HepG2 (cell line): Measurements from ENCODE around the gene ASCL2. TPM values are rescaled to one million over a fixed set of nuclear protein-coding genes. Genes with fewer than 3 reads are reported as not detected.

Source experiments
- ATAC-seq: fragments of 200-7000 bp; cut with Tn5 transposase; 3 replicates; pipeline ENCODE4 v1.9.1; 2020; ENCODE audit warnings: mild to moderate bottlenecking, moderate library complexity
- BruUV-seq: library from RNA; stranded (reverse); fragments of 400-500 nt; replicated peaks from 2 replicates; lab custom pipeline; 2021; lab: Mats Ljungman, UMichigan
- CTCF ChIA-PET: fragments of 300-600 bp; formaldehyde crosslinking; extraction: SDS; loops from one replicate; lab custom pipeline; 2021; ENCODE audit warnings: low total read pairs, inconsistent platforms, low intra/inter-chr PET ratio; lab: Yijun Ruan, JAX
- POLR2A ChIA-PET: fragments of 350-600 bp; sonication (Branson Sonifier 250); formaldehyde crosslinking; loops from one replicate; lab custom pipeline; 2020; ENCODE audit warnings: antibody characterized with exemption, inconsistent platforms; lab: Yijun Ruan, JAX
- DNase-seq: peaks from one replicate; pipeline ENCODE4 v3.0.0-alpha.2; 2015; ENCODE audit warnings: low spot score
- FAIRE-seq: peaks from 3 replicates; lab custom pipeline; 2011; peaks lifted over from hg19 to GRCh38; lab: Jason Lieb, UNC
- H2AFZ ChIP-seq: one replicate; pipeline ENCODE4 v1.6.1; 2011; ENCODE audit warnings: low read length, inconsistent platforms
- H3K27ac ChIP-seq: fragments of 300-600 bp; 3 replicates; pipeline ENCODE4 v1.8.0; 2011; ENCODE audit warnings: mixed run types, mild to moderate bottlenecking, mixed read lengths, low read length, inconsistent platforms; ENCODE audit not compliant: insufficient read depth; ENCODE audit errors: extremely low read length
- H3K27me3 ChIP-seq, 2 experiments: fragments of 200-600 bp in 1 of 2; 2 replicates in 1 of 2; 3 replicates in 1 of 2; pipeline versions ENCODE4 v1.6.0 to v1.8.0; 2011; ENCODE audit warnings: low read length in 2 of 2, mild to moderate bottlenecking in 2 of 2, moderate library complexity in 2 of 2, inconsistent platforms in 1 of 2; ENCODE audit not compliant: insufficient read depth in 2 of 2, control insufficient read depth in 1 of 2
- H3K36me3 ChIP-seq, 2 experiments: fragments of 200-600 bp in 1 of 2; replicated peaks in 1 of 2; 2 replicates in 1 of 2; 3 replicates in 1 of 2; pipeline versions ENCODE4 v1.5.1 to v1.8.0; 2011; ENCODE audit warnings: low read length in 2 of 2, inconsistent platforms in 1 of 2; ENCODE audit not compliant: insufficient read depth in 2 of 2, control insufficient read depth in 1 of 2
- H3K4me1 ChIP-seq: 2 replicates; pipeline ENCODE4 v1.5.1; 2012; ENCODE audit warnings: low read length, inconsistent platforms; ENCODE audit not compliant: insufficient read depth
- H3K4me2 ChIP-seq: 2 replicates; pipeline ENCODE4 v1.6.0; 2011; ENCODE audit warnings: low read depth, low read length, inconsistent platforms
- H3K4me3 ChIP-seq, 3 experiments: fragments of 200-600 bp in 1 of 3; sonication (generic), shearing (Covaris generic) in 1 of 3; replicated peaks in 1 of 3; 2 replicates each; pipeline ENCODE4 v1.5.1; 2011 to 2016; ENCODE audit warnings: low read length in 3 of 3, inconsistent platforms in 2 of 3, low read depth in 2 of 3, mild to moderate bottlenecking in 2 of 3, control low read depth in 1 of 3, mixed read lengths in 1 of 3; ENCODE audit not compliant: insufficient read depth in 1 of 3
- H3K79me2 ChIP-seq: one replicate; pipeline ENCODE4 v1.6.1; 2011; ENCODE audit warnings: low read length, inconsistent platforms; ENCODE audit not compliant: insufficient read depth
- H3K9ac ChIP-seq: 2 replicates; pipeline ENCODE4 v1.6.0; 2011; ENCODE audit warnings: mild to moderate bottlenecking, low read depth, low read length, inconsistent platforms; ENCODE audit not compliant: insufficient read depth
- H3K9me3 ChIP-seq: 2 replicates; pipeline ENCODE4 v1.5.1; 2012; ENCODE audit warnings: mild to moderate bottlenecking, low read length
- H4K20me1 ChIP-seq: 2 replicates; pipeline ENCODE4 v1.6.0; 2011; ENCODE audit warnings: inconsistent platforms, mild to moderate bottlenecking, low read length, moderate library complexity; ENCODE audit not compliant: insufficient read depth
- CREB3 ChIP-seq: sonication (generic); formaldehyde crosslinking; IDR thresholded peaks from 2 replicates; pipeline ENCODE4 v1.5.0; 2020; ENCODE audit warnings: missing genetic modification reagents
- IKZF4 ChIP-seq: sonication (generic); formaldehyde crosslinking; IDR thresholded peaks from 2 replicates; pipeline ENCODE4 v1.5.1; 2020; ENCODE audit warnings: borderline replicate concordance, mild to moderate bottlenecking, low read depth, missing genetic modification reagents; ENCODE audit errors: not compliant biosample characterization
- MNT ChIP-seq: fragments of 450-650 bp; IDR thresholded peaks from 2 replicates; pipeline ENCODE4 v1.6.1; 2016
- MTF2 ChIP-seq: sonication (generic); formaldehyde crosslinking; IDR thresholded peaks from 2 replicates; pipeline ENCODE4 v1.5.0; 2020; ENCODE audit warnings: missing genetic modification reagents, borderline replicate concordance
- ZNF263 ChIP-seq: sonication (generic); formaldehyde crosslinking; IDR thresholded peaks from 2 replicates; pipeline ENCODE4 v1.4.0; 2020; ENCODE audit warnings: missing genetic modification reagents
- ZNF503 ChIP-seq: sonication (generic); formaldehyde crosslinking; IDR thresholded peaks from 2 replicates; pipeline ENCODE4 v1.4.0; 2020; ENCODE audit warnings: missing genetic modification reagents
- ZSCAN21 ChIP-seq: sonication (generic); formaldehyde crosslinking; IDR thresholded peaks from 2 replicates; pipeline ENCODE4 v1.8.0; 2022; ENCODE audit warnings: mild to moderate bottlenecking, missing genetic modification reagents, moderate library complexity, borderline replicate concordance
- WGBS: methylation state at CpG from one replicate; pipeline ENCODE4 v1.1.6; 2017; ENCODE audit warnings: low lambda C conversion rate; 5-methylcytosine and 5-hydroxymethylcytosine counted together
- in situ Hi-C: cut with HindIII; loops from 2 replicates; pipeline ENCODE4 v1.10.0; 2017; ENCODE audit warnings: low pct_unique_long_range_greater_than_20kb; ENCODE audit not compliant: extremely low pct_ligation_motif_present
- intact Hi-C: fragments of 100-400 bp; cut with micrococcal nuclease; formaldehyde crosslinking; loops from one replicate; pipeline ENCODE4 v1.10.0; 2022; ENCODE audit not compliant: unreplicated experiment
- polyA plus RNA-seq, 8 experiments: library from polyadenylated mRNA; depleted of rRNA in 3 of 8; stranded (reverse) in 7 of 8; unstranded in 1 of 8; fragments of >200 nt; fragmentation: Illumina TruSeq in 4 of 8; extraction: Trizol in 4 of 8; gene quantifications; 2 replicates each; pipeline versions ENCODE4 v1.2.1 to v1.2.3, GENCODE V29; 2011 to 2016; ENCODE audit warnings: low read depth in 4 of 8, missing spikeins in 1 of 8, mixed read lengths in 1 of 8; ENCODE audit not compliant: insufficient read depth in 1 of 8
- total RNA-seq, 5 experiments: library from RNA; depleted of rRNA; stranded (reverse); fragments of >200 nt; fragmentation: Illumina TruSeq; extraction: Trizol; gene quantifications; 2 replicates each; pipeline ENCODE4 v1.2.3, GENCODE V29; 2016; ENCODE audit warnings: low read depth in 1 of 5
- TF ChIP-seq, protein P1 (sequence below): sonication (generic); formaldehyde crosslinking; IDR thresholded peaks from 2 replicates; pipeline ENCODE4 v1.9.0; 2021; ENCODE audit warnings: missing genetic modification reagents, mild to moderate bottlenecking, borderline replicate concordance

ASCL2 gene
- total and polyA plus RNA-seq, 2 of the 13 experiments (the other 11 are each of a cell fraction or from before 2014, with no cell fraction given): 0.07 TPM; not detected in 1

GRCh38 chr11:2256293-2256913 is 14.0 kb downstream of the ASCL2 start:
- POLR2A ChIA-PET: no interaction called here

More at GRCh38 chr11:2256293-2256913, 14.0 kb downstream of the ASCL2 start:
- H3K4me1 ChIP-seq: no peaks in the 10 kb centered on the region
- no TSS peak for BruUV-seq
- ATAC-seq (no peak), DNase-seq (no peak), FAIRE-seq (no peak)
- no peak overlapping the region for H3K4me3 ChIP-seq
- H3K4me2 ChIP-seq: no peak overlapping the region
- in situ Hi-C loops: no loop called here
- intact Hi-C loops: no loop called here
- H3K9ac ChIP-seq: no peak overlapping the region
- H4K20me1 ChIP-seq: no peaks in the 10 kb centered on the region
- WGBS: 46% methylated on average over 14 of the region's 14 CpGs
- no peak overlapping the region for H3K27ac ChIP-seq
- no peaks in the 10 kb centered on the region for H3K79me2 ChIP-seq
- H3K9me3 ChIP-seq: no peaks in the 10 kb centered on the region
- CTCF ChIA-PET: no interaction called here
- no peak overlapping the region for H2AFZ ChIP-seq
- H3K27me3 ChIP-seq: peaks cover 4 to 52% of the 10 kb centered on the region in 2 experiments
- TF ChIP-seq MNT (peak; percentile 35; the same call in 1 of the 2 replicates), MTF2 (CRISPR knock-in tag) (no peak), ZNF263 (CRISPR knock-in tag) (peak; percentile 53; the same call in 1 of the 2 replicates), IKZF4 (CRISPR knock-in tag) (no peak), ZSCAN21 (CRISPR knock-in tag) (no peak), CREB3 (no peak), ZNF503 (CRISPR knock-in tag) (no peak)
- TF ChIP-seq, protein P1, sequence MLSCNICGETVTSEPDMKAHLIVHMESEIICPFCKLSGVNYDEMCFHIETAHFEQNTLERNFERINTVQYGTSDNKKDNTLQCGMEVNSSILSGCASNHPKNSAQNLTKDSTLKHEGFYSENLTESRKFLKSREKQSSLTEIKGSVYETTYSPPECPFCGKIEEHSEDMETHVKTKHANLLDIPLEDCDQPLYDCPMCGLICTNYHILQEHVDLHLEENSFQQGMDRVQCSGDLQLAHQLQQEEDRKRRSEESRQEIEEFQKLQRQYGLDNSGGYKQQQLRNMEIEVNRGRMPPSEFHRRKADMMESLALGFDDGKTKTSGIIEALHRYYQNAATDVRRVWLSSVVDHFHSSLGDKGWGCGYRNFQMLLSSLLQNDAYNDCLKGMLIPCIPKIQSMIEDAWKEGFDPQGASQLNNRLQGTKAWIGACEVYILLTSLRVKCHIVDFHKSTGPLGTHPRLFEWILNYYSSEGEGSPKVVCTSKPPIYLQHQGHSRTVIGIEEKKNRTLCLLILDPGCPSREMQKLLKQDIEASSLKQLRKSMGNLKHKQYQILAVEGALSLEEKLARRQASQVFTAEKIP (CRISPR knock-in tag): no peak
- H3K36me3 ChIP-seq: no peaks in the 10 kb centered on the region
